Activated CD8-positive, alpha-beta memory T cell treated with anti-CD3 and anti-CD28 coated beads, Interleukin-2, amount 50 U/mL, for 48 hours (primary cell): ENCODE data around the gene APC.
A peak's percentile ranks its signal among the peaks of the same experiment; 100 is the strongest.
"Not testable (repeated sequence)": the region's sequence is repeated elsewhere in the genome, so short reads cannot be mapped to it uniquely, and the experiment has no call there.

Experiments used
- DNase-seq: peaks from one replicate; pipeline ENCODE4 v3.0.0-alpha.2; 2020

Gene APC

DNA sequence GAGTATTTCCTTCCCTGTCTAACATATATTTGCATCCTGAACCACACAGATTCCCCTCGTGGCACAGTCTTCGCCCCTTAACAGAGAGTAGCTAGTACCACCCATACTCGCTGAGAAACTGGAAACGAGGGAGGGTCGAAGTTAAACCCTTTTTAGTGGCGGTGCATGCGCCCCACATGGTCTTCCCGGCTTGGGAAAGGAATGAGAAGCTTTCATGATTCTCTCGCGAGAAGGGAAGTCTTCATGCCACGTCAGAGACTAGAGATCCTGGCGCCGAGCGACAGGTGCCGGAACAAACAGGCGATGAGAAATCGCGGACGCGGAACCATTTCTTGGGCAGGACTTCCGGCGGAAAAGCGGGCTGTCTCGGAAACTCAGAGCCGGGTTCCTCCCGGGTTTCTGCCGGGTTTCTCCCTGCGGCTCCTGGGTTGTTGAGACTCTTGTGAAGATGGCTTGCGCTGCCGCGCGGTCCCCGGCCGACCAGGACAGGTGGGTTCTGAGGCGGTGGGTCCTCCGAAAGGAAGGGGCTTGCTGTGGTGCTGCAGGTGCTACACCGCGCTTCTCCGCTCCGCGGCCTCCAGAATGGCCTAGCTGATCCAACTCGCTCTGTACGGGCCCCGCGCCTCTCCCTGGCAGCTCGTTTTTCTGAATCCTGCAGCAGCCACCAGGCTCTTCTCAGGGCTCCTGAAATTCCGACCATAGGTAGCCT is 123.4 kb downstream of the APC start, which contains the start of gene SRP19:
Gene SRP19 (plus strand): TSS at position 359 of the 709 bp plus-strand sequence. CDS start 90 bp downstream, at position 449.
- peak; percentile 93 for DNase-seq

DNA sequence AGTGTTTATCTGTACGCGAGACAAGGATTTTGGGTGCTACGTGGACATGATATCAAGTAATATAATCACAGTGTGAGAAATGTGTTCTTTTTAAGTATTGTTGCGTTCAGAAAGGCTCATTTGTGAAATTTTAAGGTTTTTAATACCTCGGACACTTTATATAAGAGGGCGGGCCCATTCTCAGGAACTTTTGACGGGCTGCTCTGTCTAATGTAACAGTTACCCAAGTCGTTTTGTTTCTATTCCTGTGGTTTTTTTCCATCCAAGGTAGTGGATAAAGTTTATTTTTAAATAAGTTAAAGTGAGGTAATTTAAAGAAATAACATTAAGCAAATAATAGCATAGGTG is 123.9 kb downstream of the APC start:
- no peak for DNase-seq

DNA sequence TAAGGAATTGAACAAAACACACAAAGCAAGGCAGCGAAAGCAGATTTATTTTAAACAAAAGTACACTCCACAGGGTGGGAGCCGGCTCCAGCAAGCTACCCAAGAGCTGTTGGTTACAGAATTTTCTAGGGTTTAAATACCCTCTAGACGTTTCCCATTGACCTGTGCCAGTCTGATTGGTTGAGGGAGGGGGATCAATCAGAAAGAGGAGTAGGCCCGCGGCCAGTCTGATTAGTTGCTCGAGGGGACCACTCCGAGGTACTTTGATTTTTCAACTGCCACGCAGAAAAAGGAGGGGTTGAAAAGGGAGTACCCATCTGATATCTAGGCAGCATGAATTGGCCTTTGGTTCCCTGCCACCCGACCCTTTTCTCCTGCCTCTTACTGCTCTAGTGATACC is 124.4 kb downstream of the APC start:
- no peak for DNase-seq

DNA sequence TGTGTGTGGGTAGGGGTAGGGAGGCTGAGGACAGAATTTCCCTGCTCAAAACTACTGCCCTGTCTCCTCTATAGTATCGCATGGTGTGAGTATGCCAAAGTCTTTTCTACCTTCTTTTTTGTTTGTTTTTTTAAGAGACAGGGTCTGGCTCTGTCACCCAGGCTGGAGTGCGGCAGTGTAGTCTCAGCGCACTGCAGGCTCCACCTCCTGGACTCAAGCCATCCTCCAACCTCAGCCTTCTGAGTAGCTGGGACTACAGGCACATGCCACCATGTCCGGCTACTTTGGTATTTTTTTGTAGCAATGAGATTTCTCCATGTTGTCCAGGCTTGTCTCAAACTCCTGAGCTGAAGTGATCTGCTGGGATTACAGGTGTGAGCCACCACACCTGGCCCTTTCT is 125.9 kb downstream of the APC start:
- DNase-seq = no peak

DNA sequence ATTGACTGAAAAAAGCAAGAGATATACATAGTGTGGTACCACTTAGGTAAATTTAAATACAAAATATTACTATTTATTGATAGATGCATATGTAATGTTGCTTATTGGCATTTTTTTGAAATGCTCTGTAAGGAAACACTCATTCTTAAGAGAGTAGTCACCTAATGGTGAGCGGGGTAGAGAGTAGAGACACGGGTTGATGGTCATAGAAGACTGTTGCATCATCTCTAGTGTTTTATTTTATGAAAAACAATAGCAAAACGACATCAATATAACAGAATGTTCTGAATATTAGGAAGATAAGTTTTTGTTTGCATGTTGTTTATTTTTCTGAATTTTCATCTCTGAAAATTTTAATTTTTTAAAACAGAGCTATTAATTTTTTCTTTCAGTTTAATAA is 127.4 kb downstream of the APC start:
- no peak for DNase-seq

DNA sequence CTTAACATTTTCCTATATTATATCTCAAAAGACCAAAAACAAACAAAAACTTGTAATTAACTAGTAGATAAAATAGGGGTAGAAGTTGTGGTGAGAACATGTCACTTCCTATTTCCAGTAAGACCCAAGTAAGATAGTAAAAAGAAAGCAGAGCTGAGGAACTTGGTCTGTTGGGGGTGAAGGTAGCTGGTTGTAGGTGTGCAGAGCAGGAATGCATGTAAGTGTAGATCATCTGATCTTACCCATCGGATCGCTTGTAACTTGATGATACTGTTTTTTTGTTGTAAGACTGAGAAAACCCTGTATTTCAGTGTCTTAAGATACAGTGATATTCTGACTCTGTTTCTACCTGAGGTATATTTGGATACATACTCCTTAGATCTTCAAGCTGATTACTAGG is 129.1 kb downstream of the APC start:
- no peak for DNase-seq

DNA sequence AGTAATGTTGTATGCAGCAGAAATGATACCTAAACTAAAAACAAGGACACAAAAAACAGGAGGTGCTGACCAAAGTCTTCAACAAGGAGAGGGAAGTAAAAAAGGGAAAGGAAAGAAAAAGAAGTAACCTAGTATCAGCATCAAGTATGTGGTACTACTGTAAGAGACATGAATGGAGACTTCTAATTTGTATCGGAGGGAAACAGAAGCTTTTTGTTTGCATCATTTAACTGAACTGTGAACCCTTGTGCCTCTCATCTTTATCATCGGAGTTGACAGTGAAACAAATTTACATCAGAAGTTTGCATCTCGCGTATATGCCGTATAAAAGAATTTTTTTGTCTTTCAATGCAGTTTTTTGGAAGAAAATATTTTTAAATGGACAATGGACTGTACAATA is 129.7 kb downstream of the APC start:
- no peak for DNase-seq

DNA sequence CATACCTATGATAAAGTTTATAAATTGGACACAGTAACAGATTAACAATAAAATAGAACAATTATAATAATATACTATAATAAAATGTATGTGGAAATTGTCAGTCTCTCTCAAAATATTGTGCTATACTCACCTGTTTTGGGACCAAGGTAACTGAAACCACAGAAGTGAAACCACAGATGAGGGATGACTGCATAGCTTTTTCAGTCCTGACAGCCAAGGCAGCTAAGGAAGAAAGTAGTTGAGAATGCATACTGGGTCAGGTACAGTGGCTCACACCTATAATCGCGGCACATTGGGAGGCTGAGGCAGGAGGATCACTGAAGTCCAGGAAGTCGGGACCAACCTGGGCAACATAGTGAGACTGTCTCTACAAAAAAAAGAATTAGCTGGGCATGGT is 132.3 kb downstream of the APC start:
- DNase-seq = no peak

DNA sequence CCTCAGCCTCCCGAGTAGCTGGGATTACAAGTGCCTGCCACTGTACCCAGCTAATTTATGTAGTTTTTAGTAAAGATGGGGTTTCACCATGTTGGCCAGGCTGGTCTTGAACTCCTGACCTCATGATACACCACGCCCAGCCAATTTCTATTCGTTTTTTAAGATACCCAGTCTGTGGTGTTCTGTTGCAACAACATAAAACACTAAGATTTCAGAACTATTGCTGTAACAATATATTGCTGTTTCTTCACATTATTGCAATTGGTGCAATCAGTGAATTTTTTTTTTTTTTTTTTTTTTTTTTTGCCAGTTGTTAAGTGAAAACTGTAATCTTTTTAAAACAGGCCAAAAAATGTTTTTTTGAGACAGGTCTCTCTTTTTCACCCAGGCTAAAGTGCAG is 133.3 kb downstream of the APC start:
- DNase-seq = no peak

DNA sequence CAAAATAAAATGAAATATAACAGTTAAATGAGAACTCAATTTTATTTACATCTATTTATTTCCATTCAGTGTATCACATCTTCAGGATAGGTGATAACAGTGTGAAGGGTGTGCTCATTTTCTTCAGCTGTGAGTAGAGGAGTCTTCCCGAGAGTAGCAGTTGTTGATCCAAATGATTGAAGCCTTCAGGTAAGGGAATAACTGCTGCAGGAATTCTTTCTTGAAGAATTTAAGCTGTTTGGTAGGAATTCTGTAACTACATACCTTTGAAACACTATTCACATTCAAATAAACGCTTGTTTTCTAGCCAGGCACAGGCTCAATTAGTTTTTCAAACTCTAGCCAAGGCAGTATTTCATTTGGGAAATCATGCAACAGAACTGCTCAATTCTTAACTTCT is 138.7 kb downstream of the APC start:
- DNase-seq = no peak

DNA sequence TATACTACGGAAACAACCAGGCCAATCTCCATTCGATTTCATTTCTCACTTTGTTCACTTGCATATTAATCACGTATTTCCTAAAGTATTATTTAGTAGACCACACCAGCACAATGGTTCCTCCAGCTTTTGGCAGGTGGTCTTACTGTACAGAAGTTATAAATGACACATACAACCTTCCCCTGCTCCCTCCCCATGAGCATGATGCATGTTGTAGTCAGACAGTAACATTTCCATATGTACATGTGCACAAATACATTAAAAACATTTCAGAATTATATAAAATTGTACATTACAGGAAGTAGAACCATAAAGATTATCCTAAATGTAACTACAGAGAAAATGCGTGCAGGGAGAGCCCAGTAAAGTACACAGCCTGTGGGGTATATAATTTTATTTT is 140.4 kb downstream of the APC start:
- no peak for DNase-seq

DNA sequence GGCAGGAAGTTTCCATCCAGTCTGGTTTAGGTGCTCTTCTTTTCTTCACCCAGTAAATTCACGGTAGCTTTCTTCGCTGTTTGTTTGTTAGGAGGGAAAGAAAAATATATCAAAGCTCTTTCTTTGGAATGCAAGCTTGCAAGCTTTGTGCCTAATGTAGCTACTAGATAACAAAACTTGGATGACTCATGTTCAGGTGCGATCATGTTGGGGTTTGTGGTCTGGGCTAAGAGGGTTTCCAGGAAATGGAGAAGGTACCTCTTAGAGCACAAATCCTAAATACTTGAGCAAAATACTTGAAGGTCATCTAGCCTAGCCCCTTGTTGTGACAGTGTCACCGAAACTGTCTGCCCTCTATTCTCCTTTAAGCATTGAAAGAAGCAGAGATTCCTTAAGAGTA is 141.1 kb downstream of the APC start:
- no peak for DNase-seq

DNA sequence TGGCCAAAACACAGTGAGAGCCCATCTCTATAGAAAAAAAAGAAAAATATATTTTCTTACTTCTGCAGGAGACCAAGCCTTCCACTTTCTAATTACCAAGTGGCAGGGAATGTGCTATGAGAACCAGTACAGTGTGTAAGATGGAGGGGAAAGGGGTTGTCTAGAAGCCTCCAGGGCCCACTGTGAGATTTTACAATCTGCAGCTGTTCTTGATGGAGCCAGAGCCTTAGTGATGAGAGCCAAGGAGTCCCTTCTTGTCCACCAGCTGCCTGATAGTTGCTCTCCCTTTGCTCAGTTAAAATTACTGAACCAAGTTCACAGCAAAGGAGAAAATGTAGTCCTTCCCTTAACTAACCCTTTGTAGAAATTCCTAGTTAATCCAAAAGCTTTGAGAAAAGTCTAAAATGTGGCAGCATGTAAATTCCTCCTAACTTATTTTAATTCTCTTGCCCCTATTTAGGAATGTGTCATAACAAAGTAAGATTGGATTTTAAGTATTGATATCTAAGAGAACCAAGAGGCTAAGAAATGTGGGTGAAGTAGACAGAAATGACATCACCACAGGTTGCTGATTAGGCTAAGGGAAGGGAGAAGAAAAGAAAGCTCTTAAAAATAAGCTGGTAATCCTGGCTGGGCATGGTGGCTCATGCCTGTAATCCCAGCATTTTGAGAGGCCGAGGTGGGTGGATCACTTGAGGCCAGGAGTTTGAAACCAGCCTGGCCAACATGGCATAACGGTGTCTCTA is 142.7 kb downstream of the APC start:
- no peak for DNase-seq

DNA sequence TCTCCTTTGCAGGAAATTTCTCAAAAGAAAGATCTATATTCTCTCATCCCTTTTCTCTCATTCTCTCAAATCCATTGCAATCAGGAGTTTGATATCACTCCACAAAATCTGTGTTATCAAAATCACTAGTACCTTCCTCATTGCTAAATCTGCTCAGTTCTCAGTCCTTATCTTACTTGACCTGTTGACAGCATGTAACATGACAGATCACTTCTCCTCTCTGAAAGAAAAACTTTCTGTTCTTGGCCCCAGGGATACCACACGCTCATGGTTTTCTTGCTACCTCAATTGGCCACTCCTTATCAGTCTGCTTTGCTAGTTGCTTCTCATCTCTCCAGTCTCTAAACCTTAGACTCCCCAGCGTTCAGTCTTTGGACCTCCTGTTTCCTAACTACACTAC is 145.5 kb downstream of the APC start:
- no peak for DNase-seq

DNA sequence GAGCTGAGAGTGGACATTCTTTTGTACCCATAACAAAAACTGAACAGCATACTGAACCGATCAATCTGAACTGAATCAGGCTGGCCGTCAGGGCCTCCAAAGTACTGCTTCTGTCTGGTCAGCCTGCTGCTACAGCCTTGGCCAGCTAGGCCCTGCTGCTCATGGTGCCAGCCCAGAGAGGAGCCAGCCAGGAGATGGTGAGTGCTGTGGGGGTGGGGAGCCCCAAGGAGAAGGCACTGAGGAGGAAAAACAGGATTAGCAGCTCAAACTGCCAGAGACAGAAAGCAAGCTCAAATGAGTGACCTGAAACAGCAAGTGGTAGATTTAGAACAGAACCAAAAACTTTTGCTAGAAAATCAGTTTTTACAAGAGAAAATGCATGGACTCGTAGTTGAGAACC is 147.3 kb downstream of the APC start:
- no peak for DNase-seq

DNA sequence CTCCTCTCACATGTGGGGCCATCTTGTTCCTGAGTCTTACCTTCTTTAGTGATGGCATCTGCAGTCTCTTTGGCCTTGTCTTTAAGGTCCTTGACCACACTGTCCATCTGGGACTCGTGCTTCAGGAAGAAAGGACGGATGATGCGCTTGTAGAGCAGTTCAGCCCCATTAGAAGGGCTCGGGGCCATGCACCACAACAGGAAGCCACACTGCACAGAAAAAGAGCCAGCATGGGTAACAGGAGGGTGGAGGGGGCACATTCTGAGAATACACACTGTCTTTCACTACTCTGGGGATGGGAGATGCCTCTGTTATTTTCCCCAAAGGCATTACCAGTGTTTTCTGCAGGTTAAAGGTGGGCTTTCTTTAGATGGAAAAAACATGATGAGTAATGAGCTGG is 149.3 kb downstream of the APC start:
- no peak for DNase-seq

DNA sequence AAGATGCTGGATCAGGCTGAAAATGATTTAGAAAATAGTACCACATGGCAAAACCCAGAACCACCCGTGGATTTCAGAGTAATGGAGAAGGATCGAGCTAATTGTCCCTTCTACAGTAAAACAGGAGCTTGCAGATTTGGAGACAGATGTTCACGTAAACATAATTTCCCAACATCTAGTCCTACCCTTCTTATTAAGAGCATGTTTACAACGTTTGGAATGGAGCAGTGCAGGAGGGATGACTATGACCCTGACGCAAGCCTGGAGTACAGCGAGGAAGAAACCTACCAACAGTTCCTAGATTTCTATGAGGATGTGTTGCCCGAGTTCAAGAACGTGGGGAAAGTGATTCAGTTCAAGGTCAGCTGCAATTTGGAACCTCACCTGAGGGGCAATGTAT is 154.4 kb downstream of the APC start:
- not testable (repeated sequence) for DNase-seq

DNA sequence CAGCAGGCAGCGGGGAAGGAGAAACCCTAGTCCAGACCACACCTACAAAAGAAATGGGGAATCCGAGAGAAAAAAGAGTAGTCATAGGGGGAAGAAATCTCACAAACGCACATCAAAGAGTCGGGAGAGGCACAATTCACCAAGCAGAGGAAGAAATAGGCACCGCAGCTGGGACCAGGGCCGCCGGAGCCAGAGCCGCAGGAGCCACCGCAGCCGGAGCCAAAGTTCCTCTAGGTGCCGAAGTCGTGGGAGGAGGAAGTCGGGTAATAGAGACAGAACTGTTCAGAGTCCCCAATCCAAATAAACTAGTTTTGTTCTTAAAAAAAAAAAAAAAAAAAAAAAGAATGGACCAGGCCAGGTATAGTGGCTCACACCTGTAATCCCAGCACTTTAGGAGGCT is 155.1 kb downstream of the APC start:
- DNase-seq = no peak

DNA sequence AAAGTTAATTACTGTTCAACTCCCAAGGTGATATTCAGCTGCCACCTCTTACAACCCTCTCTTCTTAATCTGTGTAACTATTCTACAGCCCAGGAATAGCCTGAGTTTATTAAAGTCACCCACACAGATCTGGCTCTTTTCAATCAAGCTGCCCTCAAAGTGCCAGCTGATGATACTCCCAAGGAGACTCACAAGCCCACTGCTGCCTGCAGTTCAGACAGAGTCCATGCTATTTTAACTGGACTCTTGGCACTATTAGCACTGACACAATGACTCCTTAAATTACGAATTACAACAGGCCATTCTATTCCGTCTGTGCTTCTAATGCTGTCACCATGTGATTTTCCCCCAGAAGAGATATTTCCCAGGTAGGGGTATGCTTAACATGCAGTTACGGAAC is 158.0 kb downstream of the APC start:
- DNase-seq = no peak
